Suprapubic skin (tissue), 4 donors: ENCODE measurements around the gene CD207. TPM values are rescaled to one million over a fixed set of nuclear protein-coding genes. Genes with fewer than 3 reads are reported as not detected.
"Not testable (repeated sequence)": the region's sequence is repeated elsewhere in the genome, so short reads cannot be mapped to it uniquely, and the experiment has no call there.

ENCODE experiments used
- DNase-seq, 2 donors: peaks; one replicate each; pipeline ENCODE4 v3.0.0-alpha.2; 2019; ENCODE audit warnings: low spot score in 2 of 2
- H3K27ac ChIP-seq: fragments of 200-600 bp; sonication (generic); one replicate; pipeline ENCODE4 v1.5.1; 2019
- H3K27me3 ChIP-seq: fragments of 200-600 bp; sonication (generic); one replicate; pipeline ENCODE4 v1.5.1; 2019
- H3K36me3 ChIP-seq: fragments of 200-600 bp; sonication (generic); one replicate; pipeline ENCODE4 v1.5.1; 2019
- H3K4me1 ChIP-seq: fragments of 200-600 bp; sonication (generic); one replicate; pipeline ENCODE4 v1.5.1; 2019
- H3K4me3 ChIP-seq: fragments of 200-600 bp; sonication (generic); one replicate; pipeline ENCODE4 v1.5.1; 2019; ENCODE audit warnings: mild to moderate bottlenecking
- H3K9me3 ChIP-seq: fragments of 200-600 bp; sonication (generic); one replicate; pipeline ENCODE4 v1.5.1; 2019
- CTCF ChIP-seq, 2 donors: fragments of 200-600 bp in 1 of 2; fragments of 450-650 bp in 1 of 2; sonication (generic) in 1 of 2; IDR thresholded peaks; one replicate each; pipeline ENCODE4 v1.5.1; 2016 to 2019; ENCODE audit warnings: antibody characterized with exemption in 2 of 2, mild to moderate bottlenecking in 1 of 2, moderate library complexity in 1 of 2
- EP300 ChIP-seq: sonication (generic); formaldehyde crosslinking; IDR thresholded peaks from one replicate; pipeline ENCODE4 v1.6.1; 2017; ENCODE audit warnings: antibody characterized with exemption
- POLR2A ChIP-seq, 2 donors: fragments of 450-650 bp; IDR thresholded peaks; one replicate each; pipeline ENCODE4 v1.6.1; 2017; ENCODE audit warnings: antibody characterized with exemption in 2 of 2, mild to moderate bottlenecking in 2 of 2, moderate library complexity in 2 of 2
- POLR2AphosphoS5 ChIP-seq, 3 donors: sonication (generic); formaldehyde crosslinking; IDR thresholded peaks; one replicate each; pipeline ENCODE4 v1.6.1; 2017; ENCODE audit warnings: antibody characterized with exemption in 3 of 3
- WGBS: methylation state at CpG from one replicate; pipeline ENCODE4 v1.1.5; 2018; 5-methylcytosine and 5-hydroxymethylcytosine counted together
- total RNA-seq, 4 donors: library from RNA; depleted of rRNA; stranded (reverse); fragments of >200 nt; gene quantifications; one replicate each; pipeline ENCODE4 v1.1.0, GENCODE V29; 2016

Gene CD207
- total RNA-seq, 4 donors from 2014 or later, result 25.4 to 81.3 (median 50.5) TPM

GRCh38 chr2:70801607-70802263 is 33.9 kb downstream of the CD207 start:
- no peaks in the 10 kb centered on the region for H3K36me3 ChIP-seq
- no peak for DNase-seq
- H3K9me3 ChIP-seq, result peaks cover 6% of the 10 kb centered on the region
- no peaks in the 10 kb centered on the region for H3K4me1 ChIP-seq
- H3K27me3 ChIP-seq, result peaks cover 11% of the 10 kb centered on the region
- TF ChIP-seq POLR2AphosphoS5 (IDR thresholded peaks at IDR 0.05), result no peak
- WGBS, result 80% methylated on average over 6 of the region's 10 CpGs
- no peak overlapping the region for H3K27ac ChIP-seq
- no peak overlapping the region for H3K4me3 ChIP-seq

- H3K27ac ChIP-seq, result no peak overlapping the region
- no peaks in the 10 kb centered on the region for H3K4me1 ChIP-seq
- H3K4me3 ChIP-seq, result no peak overlapping the region
- no peak for DNase-seq
- no peak for TF ChIP-seq POLR2A (IDR thresholded peaks at IDR 0.05)
- TF ChIP-seq CTCF (IDR thresholded peaks at IDR 0.05), result no peak
- no peak for TF ChIP-seq EP300
- TF ChIP-seq POLR2AphosphoS5 (IDR thresholded peaks at IDR 0.05), result no peak
- peaks cover 18% of the 10 kb centered on the region for H3K27me3 ChIP-seq
- WGBS, result 84% methylated on average over 2 of the region's 2 CpGs
- H3K36me3 ChIP-seq, result no peaks in the 10 kb centered on the region
- peaks cover 6% of the 10 kb centered on the region for H3K9me3 ChIP-seq
Measured at GRCh38 chr2:70799706-70800105, 35.9 kb downstream of the CD207 start.

DNA sequence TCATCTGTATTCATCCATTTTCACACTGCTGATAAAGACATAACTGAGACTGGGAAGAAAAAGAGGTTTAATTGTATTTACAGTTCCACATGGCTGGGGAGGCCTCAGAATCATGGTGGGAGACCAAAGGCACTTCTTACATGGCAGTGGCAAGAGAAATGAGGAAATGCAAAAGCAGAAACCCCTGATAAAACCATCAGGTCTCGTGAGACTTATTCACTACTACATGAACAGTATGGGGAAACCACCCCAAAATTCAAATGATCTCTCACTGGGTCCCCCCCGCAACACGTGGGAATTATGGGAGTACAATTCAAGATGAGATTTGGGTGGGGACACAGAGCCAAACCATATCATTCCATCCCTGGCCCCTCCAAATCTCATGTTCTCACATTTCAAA is 37.6 kb downstream of the CD207 start:
- H3K4me1 ChIP-seq, DNase-seq, H3K4me3 ChIP-seq, H3K9me3 ChIP-seq, H3K27ac ChIP-seq, H3K36me3 ChIP-seq: not testable (repeated sequence)
- 93% methylated on average over 3 of the region's 3 CpGs for WGBS
- H3K27me3 ChIP-seq, result peaks cover 31% of the 10 kb centered on the region

- WGBS, result 69% methylated on average over 2 of the region's 2 CpGs
- DNase-seq, result no peak
- Histone ChIP-seq H3K27me3 (peaks cover 31% of the 10 kb centered on the region), H3K36me3 (no peaks in the 10 kb centered on the region), H3K27ac (no peak overlapping the region), H3K4me3 (no peak overlapping the region), H3K9me3 (peaks cover 6% of the 10 kb centered on the region), H3K4me1 (no peaks in the 10 kb centered on the region)
- TF ChIP-seq CTCF (IDR thresholded peaks at IDR 0.05), result no peak
- TF ChIP-seq POLR2A (IDR thresholded peaks at IDR 0.05), result no peak
- TF ChIP-seq POLR2AphosphoS5 (IDR thresholded peaks at IDR 0.05), result no peak
- no peak for TF ChIP-seq EP300
Measured at GRCh38 chr2:70797506-70797905, 38.1 kb downstream of the CD207 start.

DNA sequence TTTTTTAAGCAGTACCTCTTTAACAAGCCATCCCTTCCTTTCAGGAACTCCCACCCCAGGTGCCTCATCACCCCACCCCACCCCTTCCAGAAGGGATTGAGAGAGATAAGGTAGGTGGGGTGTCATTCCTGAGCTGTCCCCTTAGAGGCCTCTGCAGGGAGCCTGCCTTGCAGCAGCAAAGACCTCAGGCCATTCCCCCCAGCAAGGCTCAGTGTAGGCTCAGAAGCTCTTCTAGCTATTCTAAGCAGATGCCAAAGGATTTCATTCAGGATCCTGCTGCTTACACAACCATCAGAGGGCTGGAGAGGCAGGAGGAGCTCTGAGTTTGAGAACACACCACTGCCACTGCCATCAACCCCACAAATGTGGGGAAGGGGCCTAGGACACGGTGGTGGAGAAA is 39.4 kb downstream of the CD207 start:
- Histone ChIP-seq H3K9me3 (peaks cover 6% of the 10 kb centered on the region), H3K4me3 (no peak overlapping the region), H3K27ac (no peak overlapping the region), H3K36me3 (no peaks in the 10 kb centered on the region), H3K4me1 (no peaks in the 10 kb centered on the region), H3K27me3 (peaks cover 38% of the 10 kb centered on the region)
- TF ChIP-seq POLR2A (IDR thresholded peaks at IDR 0.05) (no peak), CTCF (IDR thresholded peaks at IDR 0.05) (no peak), POLR2AphosphoS5 (IDR thresholded peaks at IDR 0.05) (no peak), EP300 (no peak)
- 100% methylated on average over 1 of the region's 1 CpG for WGBS
- no peak for DNase-seq

GRCh38 chr2:70795164-70795995 is 40.2 kb downstream of the CD207 start:
- no peak for DNase-seq
- no peaks in the 10 kb centered on the region for H3K36me3 ChIP-seq
- no peak overlapping the region for H3K27ac ChIP-seq
- H3K9me3 ChIP-seq, result peaks cover 6% of the 10 kb centered on the region
- peaks cover 3% of the 10 kb centered on the region for H3K4me1 ChIP-seq
- H3K27me3 ChIP-seq, result peaks cover 47% of the 10 kb centered on the region
- no peak overlapping the region for H3K4me3 ChIP-seq
- TF ChIP-seq POLR2AphosphoS5 (IDR thresholded peaks at IDR 0.05), result no peak
- TF ChIP-seq CTCF (IDR thresholded peaks at IDR 0.05), result no peak
- no peak for TF ChIP-seq POLR2A (IDR thresholded peaks at IDR 0.05)
- WGBS, result 70% methylated on average over 4 of the region's 4 CpGs
